ENCODE results near the gene LRRC9. TPM values are rescaled to one million over a fixed set of nuclear protein-coding genes. Genes with fewer than 3 reads are reported as not detected.

The LRRC9 gene
- total and polyA plus RNA-seq, 2 donors (not counting 3 experiments of a cell fraction or from before 2014, with no cell fraction given), result not detected

- H3K79me2 ChIP-seq (ENCODE audit: control insufficient read depth, insufficient read depth, low read length), result no peaks in the 10 kb centered on the region
- ChIA-PET CTCF (interaction anchor here (1.1 to 2.4 kb wide), 3 partner anchors 8 to 217 kb away, joined by 3 to 8 read pairs (median 4); no protein-coding TSS in a partner anchor), POLR2A (no interaction called here)
- DNase-seq (ENCODE audit: low read depth, low spot score), result no peak
- intact Hi-C loops (cut with micrococcal nuclease), result no loop called here
- no peak overlapping the region for H3K4me2 ChIP-seq (ENCODE audit: insufficient read depth, low read length)
- dilution Hi-C loops (cut with MboI; ENCODE audit: extremely low pct_ligation_motif_present, low sequenced_read_pairs), result no loop called here
- H3K4me1 ChIP-seq (ENCODE audit: control insufficient read depth, extremely low read depth, insufficient read depth, low read length), result no peaks in the 10 kb centered on the region
- no peak overlapping the region for H3K4me3 ChIP-seq (replicated peaks in 1 of 3; ENCODE audit: insufficient read depth in 1 of 3, low read depth in 1 of 3, low read length in 3 of 3)
- no peaks in the 10 kb centered on the region for H3K9me3 ChIP-seq (replicated peaks; ENCODE audit: control insufficient read depth, insufficient read depth, low read length)
- H2AFZ ChIP-seq (ENCODE audit: low read depth, low read length), result no peak overlapping the region
- no peak overlapping the region for H3K27ac ChIP-seq (ENCODE audit: insufficient read depth, low read depth, low read length)
- no peaks in the 10 kb centered on the region for H4K20me1 ChIP-seq (replicated peaks; ENCODE audit: control insufficient read depth, extremely low read depth, insufficient read depth, low read length)
- H3K9ac ChIP-seq (replicated peaks; ENCODE audit: extremely low read depth, insufficient read depth, low read length), result no peak overlapping the region
- peaks cover 0 to 2% of the 10 kb centered on the region in 2 experiments for H3K27me3 ChIP-seq (ENCODE audit: control insufficient read depth in 2 of 2, insufficient read depth in 2 of 2, low read length in 2 of 2)
- no TSS peak for BruUV-seq (replicated peaks)
- TF ChIP-seq POLR2AphosphoS5 (IDR thresholded peaks at IDR 0.05; ENCODE audit: insufficient read depth, low read depth, low read length), result no peak
- H3K9me1 ChIP-seq (replicated peaks; ENCODE audit: control insufficient read depth, extremely low read depth, insufficient read depth, low read length), result no peaks in the 10 kb centered on the region
- FAIRE-seq, result no peak
- no peaks in the 10 kb centered on the region for H3K36me3 ChIP-seq (ENCODE audit: control insufficient read depth in 2 of 2, extremely low read depth in 1 of 2, insufficient read depth in 2 of 2, low read length in 2 of 2)
Observed at GRCh38 chr14:59905188-59905587, 14.8 kb upstream of the LRRC9 start.

DNA sequence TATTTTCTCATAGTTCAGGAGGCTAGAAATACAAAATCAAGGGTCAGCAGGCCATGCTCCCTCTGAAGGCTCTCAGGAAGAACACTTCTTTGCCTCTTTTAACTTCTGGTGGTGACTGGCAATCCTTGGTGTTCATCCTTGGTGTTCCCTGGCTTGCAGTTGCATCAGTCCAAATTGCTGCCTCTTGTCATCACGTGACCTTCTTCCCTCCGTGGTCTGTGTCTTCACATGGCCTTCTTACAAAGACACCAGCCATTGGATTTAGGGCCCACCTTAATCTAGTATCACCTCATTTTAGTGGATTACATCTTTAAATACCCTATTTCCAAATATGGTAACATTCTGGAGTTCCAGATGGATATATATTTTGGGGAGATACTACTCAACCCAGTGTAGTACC, 7.5 kb upstream of the LRRC9 start:
- Histone ChIP-seq H3K9ac (replicated peaks; ENCODE audit: extremely low read depth, insufficient read depth, low read length) (no peak overlapping the region), H3K9me1 (replicated peaks; ENCODE audit: control insufficient read depth, extremely low read depth, insufficient read depth, low read length) (no peaks in the 10 kb centered on the region), H4K20me1 (replicated peaks; ENCODE audit: control insufficient read depth, extremely low read depth, insufficient read depth, low read length) (no peaks in the 10 kb centered on the region), H3K27me3 (ENCODE audit: control insufficient read depth in 2 of 2, insufficient read depth in 2 of 2, low read length in 2 of 2) (peaks cover 2 to 3% of the 10 kb centered on the region in 2 experiments), H3K27ac (ENCODE audit: insufficient read depth, low read depth, low read length) (no peak overlapping the region), H2AFZ (ENCODE audit: low read depth, low read length) (no peak overlapping the region), H3K4me2 (ENCODE audit: insufficient read depth, low read length) (no peak overlapping the region), H3K9me3 (replicated peaks; ENCODE audit: control insufficient read depth, insufficient read depth, low read length) (no peaks in the 10 kb centered on the region), H3K4me3 (replicated peaks in 1 of 3; ENCODE audit: insufficient read depth in 1 of 3, low read depth in 1 of 3, low read length in 3 of 3) (no peak overlapping the region), H3K4me1 (ENCODE audit: control insufficient read depth, extremely low read depth, insufficient read depth, low read length) (no peaks in the 10 kb centered on the region), H3K36me3 (ENCODE audit: control insufficient read depth in 2 of 2, extremely low read depth in 1 of 2, insufficient read depth in 2 of 2, low read length in 2 of 2) (no peaks in the 10 kb centered on the region), H3K79me2 (ENCODE audit: control insufficient read depth, insufficient read depth, low read length) (no peaks in the 10 kb centered on the region)
- POLR2A ChIA-PET, result no interaction called here
- intact Hi-C loops (cut with micrococcal nuclease), result no loop called here
- DNase-seq (ENCODE audit: low read depth, low spot score) (no peak), FAIRE-seq (no peak)
- dilution Hi-C loops (cut with MboI; ENCODE audit: extremely low pct_ligation_motif_present, low sequenced_read_pairs), result no loop called here
- BruUV-seq (replicated peaks), result no TSS peak
- TF ChIP-seq, protein P1, sequence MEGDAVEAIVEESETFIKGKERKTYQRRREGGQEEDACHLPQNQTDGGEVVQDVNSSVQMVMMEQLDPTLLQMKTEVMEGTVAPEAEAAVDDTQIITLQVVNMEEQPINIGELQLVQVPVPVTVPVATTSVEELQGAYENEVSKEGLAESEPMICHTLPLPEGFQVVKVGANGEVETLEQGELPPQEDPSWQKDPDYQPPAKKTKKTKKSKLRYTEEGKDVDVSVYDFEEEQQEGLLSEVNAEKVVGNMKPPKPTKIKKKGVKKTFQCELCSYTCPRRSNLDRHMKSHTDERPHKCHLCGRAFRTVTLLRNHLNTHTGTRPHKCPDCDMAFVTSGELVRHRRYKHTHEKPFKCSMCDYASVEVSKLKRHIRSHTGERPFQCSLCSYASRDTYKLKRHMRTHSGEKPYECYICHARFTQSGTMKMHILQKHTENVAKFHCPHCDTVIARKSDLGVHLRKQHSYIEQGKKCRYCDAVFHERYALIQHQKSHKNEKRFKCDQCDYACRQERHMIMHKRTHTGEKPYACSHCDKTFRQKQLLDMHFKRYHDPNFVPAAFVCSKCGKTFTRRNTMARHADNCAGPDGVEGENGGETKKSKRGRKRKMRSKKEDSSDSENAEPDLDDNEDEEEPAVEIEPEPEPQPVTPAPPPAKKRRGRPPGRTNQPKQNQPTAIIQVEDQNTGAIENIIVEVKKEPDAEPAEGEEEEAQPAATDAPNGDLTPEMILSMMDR (IDR thresholded peaks at IDR 0.05; ENCODE audit: extremely low read depth in 1 of 2, insufficient read depth in 1 of 2, low read depth in 1 of 2, low read length in 2 of 2), result no peak
- TF ChIP-seq JUN (IDR thresholded peaks at IDR 0.05; ENCODE audit: borderline replicate concordance, insufficient read depth, insufficient read length, low read depth) (no peak), POLR2AphosphoS5 (IDR thresholded peaks at IDR 0.05; ENCODE audit: insufficient read depth, low read depth, low read length) (no peak), GATA2 (IDR thresholded peaks at IDR 0.05; ENCODE audit: insufficient read depth, insufficient read length, low read depth, low read length) (no peak), EZH2 (IDR thresholded peaks at IDR 0.05; ENCODE audit: borderline replicate concordance, low read depth, low read length, severe bottlenecking) (no peak), POLR2A (IDR thresholded peaks at IDR 0.05; ENCODE audit: low read depth, low read length) (no peak), MYC (IDR thresholded peaks at IDR 0.05; ENCODE audit: low read depth, low read length) (no peak), FOS (IDR thresholded peaks at IDR 0.05; ENCODE audit: borderline replicate concordance, insufficient read depth, low read length) (no peak)
- TF ChIP-seq, protein P2, sequence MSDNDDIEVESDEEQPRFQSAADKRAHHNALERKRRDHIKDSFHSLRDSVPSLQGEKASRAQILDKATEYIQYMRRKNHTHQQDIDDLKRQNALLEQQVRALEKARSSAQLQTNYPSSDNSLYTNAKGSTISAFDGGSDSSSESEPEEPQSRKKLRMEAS (IDR thresholded peaks at IDR 0.05; ENCODE audit: insufficient read depth, insufficient read length), result no peak
- CTCF ChIA-PET, result interaction anchor here (1.7 kb wide), 1 partner anchor 15 kb away, joined by 8 read pairs; no protein-coding TSS in a partner anchor
